NCI-H774 (cell line): ENCODE results near the gene IRF7.
"Not testable (repeated sequence)": the region's sequence is repeated elsewhere in the genome, so short reads cannot be mapped to it uniquely, and the experiment has no call there.

ENCODE experiments used
- DNase-seq: peaks from one replicate; lab custom pipeline; 2025; lab: John Stamatoyannopoulos, UW

IRF7 gene

GRCh38 chr11:615504-616319 is at the start of gene IRF7:
TSS of gene IRF7 (minus strand) at chr11:615950. CDS start at chr11:615364, 586 bp downstream.
- peak; percentile 85 for DNase-seq

DNA sequence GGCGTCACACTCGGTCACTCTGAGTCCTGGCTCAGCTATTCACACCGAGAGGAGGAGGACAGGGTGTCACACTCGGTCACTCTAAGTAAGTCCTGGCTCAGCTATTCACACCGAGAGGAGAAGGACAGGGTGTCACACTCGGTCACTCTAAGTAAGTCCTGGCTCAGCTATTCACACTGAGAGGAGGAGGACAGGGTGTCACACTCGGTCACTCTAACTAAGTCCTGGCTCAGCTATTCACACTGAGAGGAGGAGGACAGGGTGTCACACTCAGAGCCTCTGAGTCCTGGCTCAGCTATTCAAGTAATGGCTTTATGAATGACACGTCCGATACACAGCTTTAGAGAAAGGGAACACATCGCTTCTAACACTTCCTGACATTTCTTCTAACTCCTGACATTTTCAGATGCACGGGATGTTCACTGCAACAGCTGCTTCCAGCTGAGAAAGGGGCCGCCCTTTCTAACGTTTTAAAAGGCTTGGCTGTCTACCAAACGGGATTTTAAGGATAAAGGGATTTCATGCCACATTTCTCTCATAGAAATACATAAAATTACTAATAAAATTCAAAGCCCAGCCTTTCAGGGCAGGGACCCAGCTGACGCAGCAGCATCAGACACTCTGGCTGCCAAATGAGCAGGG is 49.4 kb upstream of the IRF7 start:
- DNase-seq, result no peak

DNA sequence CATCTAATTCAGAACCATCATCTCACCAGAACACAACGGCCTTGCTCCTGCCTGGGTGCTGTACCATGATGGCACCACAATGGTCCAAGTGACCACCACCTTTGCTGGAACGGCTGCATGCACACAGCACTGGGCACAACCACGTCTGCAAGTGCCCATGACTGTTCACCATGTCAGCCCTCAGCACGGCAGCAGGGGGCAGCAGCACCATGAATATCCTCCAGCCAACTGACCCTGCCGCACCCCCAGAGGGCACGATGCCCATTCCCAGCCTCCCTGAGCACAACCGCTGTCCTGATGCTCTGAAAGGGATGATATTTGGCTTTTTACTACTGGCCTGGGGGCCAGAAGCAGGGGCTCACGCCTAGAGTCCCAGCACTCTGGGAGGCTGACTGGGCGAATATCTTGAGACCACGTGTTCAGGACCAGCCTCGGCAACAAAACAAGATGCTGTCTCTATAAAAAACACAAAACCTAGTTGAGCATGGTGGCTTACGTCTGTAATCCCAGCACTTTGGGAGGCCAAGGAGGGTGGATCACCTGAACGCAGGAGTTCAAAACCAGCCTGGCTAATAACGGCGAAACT is 47.0 kb upstream of the IRF7 start:
- no peak for DNase-seq

- DNase-seq, result no peak
These were observed 45.1 kb upstream of the IRF7 start for GRCh38 chr11:660681-661444.

DNA sequence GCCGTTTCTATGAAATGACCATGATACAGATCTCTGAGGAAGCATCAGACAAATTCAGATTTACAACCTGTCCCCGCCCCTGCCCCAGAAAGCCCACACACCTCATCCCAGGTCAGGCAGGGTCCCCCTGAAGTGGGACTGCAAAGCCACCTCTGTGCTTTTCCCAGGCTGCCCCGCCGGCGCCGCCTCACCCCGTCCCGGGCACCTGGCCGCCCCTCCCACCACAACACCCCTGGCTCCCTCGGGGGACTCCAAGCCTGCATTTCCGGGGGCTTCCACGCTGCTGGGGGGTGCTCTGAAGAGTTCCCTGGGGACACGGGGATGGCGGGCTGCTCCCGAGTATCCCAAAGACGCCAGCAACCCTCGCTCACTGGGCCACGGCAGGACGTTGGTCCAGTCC is 44.5 kb upstream of the IRF7 start:
- DNase-seq, result no peak

DNA sequence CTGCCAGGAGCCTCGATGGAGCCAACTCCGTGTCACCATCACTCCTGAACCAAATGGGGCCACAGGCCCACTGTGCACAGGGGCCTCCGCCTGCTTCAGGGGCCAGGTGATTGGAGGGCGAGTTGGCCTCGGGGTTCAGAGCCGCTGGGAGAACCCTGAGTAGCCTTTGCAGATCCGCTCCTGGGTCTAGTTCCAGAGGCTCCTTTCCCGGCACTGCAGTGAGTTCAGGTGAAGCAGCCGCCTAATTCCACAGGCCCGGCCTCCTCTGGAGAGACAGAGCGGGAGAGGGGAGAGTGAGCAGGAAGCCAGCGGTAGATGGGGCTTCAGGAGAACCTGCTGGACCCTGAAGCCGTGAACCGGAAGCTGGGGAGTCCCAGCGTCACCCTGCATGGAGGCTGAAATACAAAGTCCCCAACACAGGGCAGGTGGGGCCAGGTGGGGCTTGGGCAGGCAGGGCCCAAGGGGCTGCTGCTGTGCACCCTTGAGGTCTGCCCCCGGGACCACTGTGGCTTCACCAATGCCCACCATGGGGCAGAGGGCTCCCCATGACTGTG is 43.9 kb upstream of the IRF7 start:
- DNase-seq, result no peak

GRCh38 chr11:657691-658126 is 42.0 kb upstream of the IRF7 start:
- DNase-seq, result no peak

GRCh38 chr11:656866-657265 is 41.1 kb upstream of the IRF7 start:
- no peak for DNase-seq

GRCh38 chr11:656426-656825 is 40.7 kb upstream of the IRF7 start:
- DNase-seq, result no peak

- DNase-seq, result no peak
These were observed 39.4 kb upstream of the IRF7 start for GRCh38 chr11:655036-655726.

GRCh38 chr11:654444-654843 is 38.7 kb upstream of the IRF7 start:
- DNase-seq, result not testable (repeated sequence)

DNA sequence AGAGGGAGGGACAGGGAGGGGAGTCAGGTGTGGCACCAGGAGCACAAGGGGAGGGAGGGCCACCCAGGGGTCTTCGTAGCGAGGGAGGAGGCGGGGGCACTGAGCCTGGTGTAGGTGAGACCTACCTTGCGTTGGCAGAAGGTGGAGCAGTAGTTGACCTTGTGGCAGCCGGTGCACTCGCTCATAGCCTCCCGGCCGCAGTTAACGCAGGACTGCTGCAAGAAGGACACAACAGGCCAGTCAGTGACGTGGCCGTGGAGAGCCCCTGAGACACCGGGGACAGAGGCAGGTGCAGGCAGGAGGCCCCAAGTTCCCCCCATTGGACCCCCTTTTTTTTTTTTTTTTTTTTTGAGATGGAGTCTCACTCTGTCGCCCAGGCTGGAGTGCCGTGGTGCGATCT is 38.1 kb upstream of the IRF7 start:
- DNase-seq, result no peak

DNA sequence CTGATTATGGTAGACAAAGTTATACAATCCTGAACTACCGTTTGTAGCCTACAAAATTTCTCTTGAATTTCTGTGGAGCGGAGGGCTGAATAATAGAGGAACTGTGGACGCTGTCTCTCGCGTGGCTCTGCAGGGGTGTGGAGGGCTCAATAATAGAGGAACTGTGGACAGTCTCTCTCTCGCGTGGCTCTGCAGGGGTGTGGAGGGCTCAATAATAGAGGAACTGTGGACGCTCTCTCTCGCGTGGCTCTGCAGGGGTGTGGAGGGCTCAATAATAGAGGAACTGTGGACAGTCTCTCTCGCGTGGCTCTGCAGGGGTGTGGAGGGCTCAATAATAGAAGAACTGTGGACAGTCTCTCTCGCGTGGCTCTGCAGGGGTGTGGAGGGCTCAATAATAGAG is 37.4 kb upstream of the IRF7 start:
- DNase-seq, result not testable (repeated sequence)

DNA sequence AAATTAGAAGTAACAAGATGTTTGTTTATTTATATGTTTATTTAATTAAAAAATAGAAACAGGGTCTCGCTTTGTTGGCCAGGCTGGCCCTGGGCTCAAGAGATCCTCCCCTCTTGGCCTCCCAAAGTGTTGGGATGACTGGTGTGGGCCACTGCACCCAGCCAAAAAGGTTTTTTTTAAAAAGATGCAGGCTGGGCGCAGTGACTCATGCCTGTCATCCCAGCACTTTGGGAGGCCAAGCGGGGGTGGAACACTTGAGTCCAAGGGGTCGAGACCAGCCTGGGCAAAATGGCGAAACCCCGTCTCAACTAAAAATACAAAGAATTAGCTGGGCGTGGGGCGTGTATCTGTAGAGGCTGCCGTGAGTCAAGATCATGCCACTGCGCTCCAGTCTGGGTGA is 34.7 kb upstream of the IRF7 start:
- DNase-seq, result no peak

DNA sequence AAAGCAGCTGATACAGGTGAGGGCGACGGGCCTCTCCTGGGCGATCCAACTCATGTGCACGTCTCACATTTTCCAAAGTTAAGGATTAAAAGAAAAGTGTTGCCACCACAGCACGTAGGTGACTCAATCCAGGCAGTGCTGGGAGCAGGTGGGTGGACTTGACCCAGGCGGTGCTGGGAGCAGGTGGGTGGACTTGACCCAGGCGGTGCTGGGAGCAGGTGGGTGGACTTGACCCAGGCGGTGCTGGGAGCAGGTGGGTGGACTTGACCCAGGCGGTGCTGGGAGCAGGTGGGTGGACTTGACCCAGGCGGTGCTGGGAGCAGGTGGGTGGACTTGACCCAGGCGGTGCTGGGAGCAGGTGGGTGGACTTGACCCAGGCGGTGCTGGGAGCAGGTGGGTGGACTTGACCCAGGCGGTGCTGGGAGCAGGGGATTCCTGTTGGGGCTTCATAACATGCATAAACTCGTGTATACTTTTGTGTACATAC is 32.0 kb upstream of the IRF7 start:
- not testable (repeated sequence) for DNase-seq

- no peak for DNase-seq
These were observed 30.5 kb upstream of the IRF7 start for GRCh38 chr11:646214-646613.

DNA sequence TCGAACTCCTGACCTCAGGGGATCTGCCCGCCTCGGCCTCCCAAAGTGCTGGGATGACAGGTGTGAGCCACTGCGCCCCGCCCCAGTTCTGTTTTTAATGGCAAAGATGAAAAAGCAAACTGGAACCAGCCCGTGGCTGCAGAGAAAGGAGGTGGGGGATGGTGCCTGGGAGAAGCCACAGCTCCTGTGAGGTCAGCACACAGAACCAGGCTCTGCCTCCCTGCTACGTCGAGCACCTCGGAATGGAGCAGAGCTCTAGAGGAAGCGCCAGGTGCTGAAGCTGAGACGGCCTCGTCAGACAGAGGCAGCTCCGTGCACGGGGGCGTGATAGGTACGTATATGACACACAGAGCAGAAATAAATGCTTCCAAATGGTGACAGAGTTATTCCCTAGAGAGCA is 29.8 kb upstream of the IRF7 start:
- DNase-seq, result no peak

DNA sequence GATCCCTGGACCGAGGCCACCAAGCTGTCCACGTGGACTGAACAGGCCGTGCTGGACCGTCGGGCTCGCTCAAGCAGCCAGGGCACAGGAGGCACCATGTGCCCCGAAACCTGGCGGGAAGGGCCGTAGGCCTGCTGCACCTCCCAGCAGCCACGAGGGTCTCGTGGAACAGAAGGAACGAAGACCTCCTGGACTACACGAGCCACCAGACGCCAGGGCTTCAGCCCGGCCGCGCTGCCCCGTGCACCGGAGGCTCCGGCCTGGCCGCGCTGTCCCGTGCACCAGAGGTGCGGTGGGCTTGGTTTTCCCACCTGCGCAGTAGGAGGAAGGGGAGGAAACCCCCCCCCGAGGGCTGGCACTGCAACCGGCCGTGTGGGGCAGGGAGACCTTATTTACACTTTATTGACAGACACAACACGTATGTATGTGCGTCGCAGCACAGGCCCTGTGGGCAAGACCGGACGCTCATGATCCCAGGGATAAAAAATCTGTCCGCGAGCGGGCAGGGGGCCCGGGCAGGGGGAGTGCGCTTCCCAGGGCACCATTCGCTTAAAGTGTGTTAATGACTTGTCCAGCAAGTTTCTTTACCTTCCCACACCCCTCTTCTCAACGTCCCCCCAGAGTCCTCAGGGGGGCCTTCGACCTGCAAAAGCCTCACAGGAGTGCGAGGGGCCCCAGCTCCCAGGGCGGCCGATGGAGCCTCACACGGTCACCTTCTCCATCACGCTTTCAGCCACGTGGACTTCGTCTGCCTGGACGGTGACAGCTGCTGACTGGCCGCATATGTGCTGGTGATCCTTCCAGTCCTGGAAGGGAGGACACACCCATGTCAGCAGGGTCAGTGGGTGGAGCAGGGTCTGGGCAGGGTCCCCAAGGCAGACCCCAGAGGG is 28.3 kb upstream of the IRF7 start:
- DNase-seq, result no peak

DNA sequence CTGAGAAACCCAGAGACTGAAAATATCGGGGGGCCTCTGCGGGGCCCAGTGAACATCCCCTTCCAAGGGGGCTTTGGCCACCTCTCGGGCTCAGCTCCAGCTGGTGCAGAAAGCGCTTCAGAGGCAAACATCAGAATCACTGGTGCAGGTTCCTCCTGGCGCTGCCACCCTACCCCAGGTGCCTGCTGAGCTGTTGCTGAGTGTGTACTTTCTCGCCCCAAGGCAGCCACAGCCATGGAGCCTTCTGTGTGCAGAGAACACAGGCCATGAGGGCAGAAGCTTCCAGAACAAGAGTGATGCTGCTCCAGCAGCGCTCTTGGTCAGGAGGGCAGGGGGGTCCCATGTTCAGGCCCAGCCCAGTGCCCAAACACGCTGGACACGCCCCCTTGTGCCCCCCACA is 27.6 kb upstream of the IRF7 start:
- no peak for DNase-seq

- DNase-seq, result no peak
These were observed 26.1 kb upstream of the IRF7 start for GRCh38 chr11:641806-642370.
